CD4-positive, alpha-beta T cell treated with Interleukin-17A for 4 hours (primary cell): ENCODE measurements around the gene DIPK1B.

ENCODE experiments used
- DNase-seq: peaks from one replicate; pipeline ENCODE4 v3.0.0-alpha.2; 2020; ENCODE audit warnings: mixed read lengths

The DIPK1B gene

DNA sequence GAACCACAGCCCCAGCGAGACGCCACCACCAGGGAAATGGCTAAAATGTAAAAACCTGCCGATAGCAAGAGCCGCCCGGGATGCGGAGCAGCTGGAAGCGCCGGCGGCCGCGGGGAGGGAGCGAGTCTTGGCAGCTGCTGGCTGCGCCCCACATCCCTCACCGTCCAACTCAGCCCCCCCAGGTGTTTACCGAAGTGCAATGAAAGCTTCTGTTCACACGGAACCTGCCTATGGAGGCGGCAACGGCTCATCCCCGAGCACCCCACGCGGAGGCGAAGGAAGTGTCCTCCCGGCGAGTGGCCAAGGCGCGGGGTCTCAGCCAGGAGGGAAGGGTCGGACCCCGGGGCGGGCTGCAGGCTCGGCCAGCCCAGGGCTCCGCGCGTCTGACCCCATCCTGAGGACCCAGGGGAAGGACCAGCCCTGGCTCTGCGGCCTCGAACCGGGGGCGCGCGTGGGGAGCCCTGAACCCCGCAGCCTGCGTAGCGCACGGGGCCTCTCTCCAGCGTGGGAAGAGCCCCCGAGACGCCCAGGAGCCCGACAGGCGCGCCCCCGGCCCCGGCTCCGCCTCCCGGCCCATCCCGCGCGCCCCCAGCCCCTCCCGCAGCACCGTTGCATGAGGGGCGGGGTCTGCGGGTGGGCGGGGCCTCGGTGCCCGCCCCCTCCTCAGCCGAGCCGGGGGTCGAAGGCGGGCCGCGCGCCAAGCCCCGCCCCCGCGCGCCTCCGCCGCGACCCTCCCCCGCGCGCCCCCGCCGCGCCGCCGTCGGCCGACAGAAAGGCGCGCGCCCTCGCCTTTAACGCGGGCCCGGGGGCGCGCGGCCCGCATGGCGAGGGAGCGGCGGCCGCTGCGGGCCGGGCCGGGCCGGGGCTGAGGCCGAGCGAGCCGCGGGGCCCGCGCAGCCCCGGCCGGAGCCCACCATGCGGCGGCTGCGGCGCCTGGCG lies at the start of gene DIPK1B:
DIPK1B (plus strand) TSS at position 822 of the 939 bp plus-strand sequence; CDS start at position 916, 94 bp downstream.
- DNase-seq = peak; percentile 38

DNA sequence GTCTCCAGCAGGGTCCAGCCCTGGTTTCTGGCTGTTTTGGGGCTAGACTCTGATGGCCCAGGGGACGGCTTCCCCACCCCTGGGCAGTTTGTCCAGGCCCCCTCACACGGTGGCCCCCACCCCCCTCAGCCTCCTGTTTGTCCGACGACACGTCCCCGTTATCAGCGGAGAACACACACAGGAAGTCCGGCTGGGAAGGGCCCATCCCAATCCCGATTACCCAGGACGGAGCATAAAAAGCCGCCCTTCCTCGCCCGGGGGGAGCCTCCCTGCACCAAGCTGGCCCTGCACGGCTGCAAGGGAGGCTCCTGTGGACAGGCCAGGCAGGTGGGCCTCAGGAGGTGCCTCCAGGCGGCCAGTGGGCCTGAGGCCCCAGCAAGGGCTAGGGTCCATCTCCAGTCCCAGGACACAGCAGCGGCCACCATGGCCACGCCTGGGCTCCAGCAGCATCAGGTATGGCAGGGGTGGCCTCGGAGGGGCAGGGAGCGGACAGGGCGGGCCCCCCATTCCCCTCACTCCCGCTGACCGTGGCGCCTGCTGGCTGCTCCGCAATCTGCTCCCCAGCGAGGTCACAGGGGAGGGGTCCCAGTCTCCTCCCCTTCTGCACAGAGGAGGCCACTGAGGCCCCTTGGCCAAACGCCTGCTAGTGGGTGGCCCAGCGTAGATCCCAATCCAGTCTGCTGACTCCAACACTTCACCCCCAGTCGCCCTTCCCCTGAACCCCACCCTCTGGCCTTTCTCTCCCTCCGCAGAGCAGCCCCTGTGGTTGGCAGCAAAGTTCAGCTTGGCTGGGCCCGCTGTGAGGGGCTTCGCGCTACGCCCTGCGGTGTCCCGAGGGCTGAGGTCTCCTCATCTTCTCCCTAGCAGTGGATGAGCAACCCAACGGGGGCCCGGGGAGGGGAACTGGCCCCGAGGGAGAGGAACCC lies 49.5 kb upstream of the DIPK1B start, which contains the start of gene EGFL7:
EGFL7 (plus strand) TSS at position 261 of the 926 bp plus-strand sequence. CDS start 5,367 bp downstream, outside the sequence.
- no peak for DNase-seq

DNA sequence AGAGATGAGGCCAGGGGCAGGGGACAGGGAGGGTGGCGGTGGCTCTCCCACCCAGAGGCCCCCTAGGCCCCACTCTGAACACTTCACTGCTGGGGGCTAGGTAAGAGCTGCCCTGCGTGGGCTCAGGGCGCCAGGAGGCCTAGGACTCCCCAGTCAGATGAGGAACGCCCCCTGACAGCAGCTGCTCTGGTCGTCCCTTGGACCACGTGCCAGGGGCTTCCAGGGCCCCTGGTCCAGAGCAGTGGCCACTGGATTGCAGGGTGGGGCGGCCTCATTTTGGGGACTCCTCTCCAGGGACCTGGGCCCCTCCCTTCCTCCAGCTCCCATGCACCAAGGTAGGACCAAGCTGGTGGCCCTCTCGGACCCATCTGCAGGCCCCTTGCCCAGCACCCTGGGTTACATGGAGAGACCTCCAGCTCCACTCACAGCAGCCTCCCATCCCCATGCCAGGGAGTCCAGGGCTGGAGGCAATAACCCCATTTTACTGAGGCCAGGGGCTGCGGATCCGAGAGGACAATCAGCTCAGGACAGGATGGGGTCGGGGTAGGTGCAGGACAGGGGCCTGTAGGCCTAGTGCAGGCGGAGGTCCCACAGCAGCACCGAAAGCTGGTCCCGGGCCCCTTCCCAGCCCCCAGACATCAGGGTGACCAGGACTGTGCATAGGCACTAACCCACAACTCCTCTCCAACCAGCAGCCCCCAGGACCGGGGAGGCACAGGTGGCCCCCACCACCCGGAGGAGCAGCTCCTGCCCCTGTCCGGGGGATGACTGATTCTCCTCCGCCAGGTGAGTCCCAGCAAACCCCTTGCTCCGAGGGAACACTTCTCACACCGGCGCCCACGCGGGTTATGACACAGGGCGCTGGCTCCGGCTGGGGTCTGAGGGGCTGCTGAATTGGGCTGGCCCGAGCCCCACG lies 48.1 kb upstream of the DIPK1B start:
- no peak for DNase-seq

GRCh38 chr9:136665111-136665703 lies 47.2 kb upstream of the DIPK1B start:
- DNase-seq = peak; percentile 32

DNA sequence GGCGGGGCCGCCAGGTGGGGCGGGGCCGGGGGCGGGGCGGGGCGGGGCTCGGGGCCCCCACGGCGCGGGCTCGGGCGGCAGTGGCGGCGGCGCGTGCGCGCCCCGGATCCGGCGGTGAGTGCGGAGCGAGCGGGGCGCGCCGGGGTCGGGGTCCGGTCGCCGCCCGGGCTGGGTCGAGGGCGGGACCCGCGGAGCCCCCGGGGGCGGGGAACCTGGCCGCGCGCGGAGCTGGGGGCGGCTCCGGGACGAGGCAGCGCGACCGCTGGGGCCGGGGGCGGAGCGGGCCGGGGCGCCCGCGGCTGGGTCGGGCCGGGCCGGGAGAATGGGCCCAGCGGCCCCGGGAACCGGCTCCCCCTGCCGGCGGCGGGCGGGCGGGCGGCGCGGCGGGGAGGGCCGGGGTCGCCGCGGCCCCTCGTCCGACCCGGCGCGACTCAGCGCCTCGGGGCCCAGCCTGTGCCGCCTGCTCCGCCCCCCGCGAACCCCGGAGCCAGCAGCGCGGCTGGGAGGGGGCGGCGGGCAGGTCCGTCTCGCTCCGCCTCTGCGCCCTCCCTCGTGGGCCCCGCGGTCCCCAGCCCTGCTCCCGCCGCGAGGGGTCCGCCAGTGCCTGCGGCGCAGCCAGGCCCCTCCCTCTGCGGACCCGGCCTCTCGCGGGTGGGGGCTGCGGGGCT lies 46.5 kb upstream of the DIPK1B start:
- DNase-seq = peak; percentile 40

DNA sequence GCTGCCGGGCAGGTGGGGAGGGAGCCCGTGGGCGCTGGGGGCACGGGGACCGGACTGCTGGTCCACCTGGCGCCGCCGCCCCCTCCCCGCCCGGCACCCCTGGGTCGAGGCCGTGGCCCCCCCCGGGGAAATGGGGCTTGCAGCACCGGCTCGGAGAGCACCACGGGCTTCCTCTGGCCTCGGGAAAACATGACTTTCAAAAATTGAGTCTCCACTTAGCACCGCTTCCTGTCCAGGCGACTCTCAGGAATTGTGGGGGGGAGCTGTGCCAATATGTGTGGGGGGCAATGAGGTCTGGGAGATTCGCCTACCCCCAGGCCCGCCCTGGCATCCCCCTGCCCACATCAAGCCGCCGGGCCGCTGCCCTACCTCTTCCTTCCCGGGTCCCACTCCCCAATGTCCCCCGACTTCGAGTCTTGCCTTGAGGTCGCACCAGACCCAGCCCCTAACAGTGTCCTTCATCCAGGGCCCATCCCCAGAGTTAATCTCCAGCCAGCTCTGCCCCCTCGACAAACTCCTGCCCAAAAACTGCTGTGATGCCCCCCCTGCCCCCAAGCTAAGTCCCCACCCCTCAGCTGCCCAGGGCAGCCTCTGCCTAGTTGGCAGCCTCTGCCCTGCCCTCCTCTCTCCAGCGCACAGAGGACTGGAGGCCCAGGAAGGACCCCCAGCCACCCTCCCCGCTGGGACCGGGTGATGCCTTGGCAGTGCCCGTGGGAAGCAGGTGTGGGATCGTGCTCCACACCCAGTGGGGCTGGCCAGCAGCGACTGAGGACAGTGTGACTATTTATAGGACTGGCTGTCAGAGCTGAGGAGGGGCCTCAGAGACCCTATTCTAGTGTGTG lies 45.8 kb upstream of the DIPK1B start:
- DNase-seq = no peak

DNA sequence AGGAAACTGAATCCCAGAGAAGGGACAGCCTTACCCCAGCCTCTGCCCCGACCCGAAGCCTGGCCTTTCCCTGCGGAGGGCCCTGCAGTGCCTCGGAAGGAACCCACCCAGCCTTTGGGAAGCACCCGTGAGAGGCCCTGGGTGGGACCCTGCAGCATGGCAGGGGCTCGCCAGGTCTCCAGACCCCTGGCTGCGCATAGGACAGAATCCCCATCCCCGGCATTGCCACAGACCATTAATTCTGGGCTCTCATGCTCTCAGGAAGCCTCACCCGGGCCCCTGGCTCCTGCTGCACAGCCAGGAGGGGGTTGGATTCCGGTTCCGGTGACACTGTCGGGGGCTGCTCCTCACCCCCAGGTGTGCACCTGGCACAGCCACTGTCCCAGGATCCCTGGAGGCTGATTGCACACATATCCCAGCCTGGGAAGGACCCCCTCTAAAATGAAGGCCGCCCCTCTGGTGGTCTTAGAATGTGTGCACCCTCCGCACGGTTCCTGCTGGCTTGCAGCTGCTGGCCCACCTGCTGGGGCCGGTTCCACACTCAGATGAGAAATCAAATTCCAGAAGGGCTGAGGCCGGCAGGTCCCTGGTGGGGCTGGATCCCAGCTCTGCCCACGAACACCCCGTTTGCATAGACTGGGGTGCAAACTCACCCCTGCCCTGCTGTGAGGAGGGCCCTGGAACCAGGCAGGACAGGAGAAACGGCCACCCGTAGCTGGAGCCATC lies 45.0 kb upstream of the DIPK1B start:
- DNase-seq = no peak

GRCh38 chr9:136667940-136668760 lies 44.2 kb upstream of the DIPK1B start:
- DNase-seq = no peak

GRCh38 chr9:136668983-136669790 lies 43.2 kb upstream of the DIPK1B start:
- no peak for DNase-seq

- DNase-seq = no peak
Measured at GRCh38 chr9:136669791-136670464, 42.4 kb upstream of the DIPK1B start.

- no peak for DNase-seq
Measured at GRCh38 chr9:136670576-136671253, 41.7 kb upstream of the DIPK1B start.

- DNase-seq = no peak
Measured at GRCh38 chr9:136671254-136671614, 41.1 kb upstream of the DIPK1B start.

GRCh38 chr9:136671646-136672430 lies 40.5 kb upstream of the DIPK1B start:
- DNase-seq = peak; percentile 51

DNA sequence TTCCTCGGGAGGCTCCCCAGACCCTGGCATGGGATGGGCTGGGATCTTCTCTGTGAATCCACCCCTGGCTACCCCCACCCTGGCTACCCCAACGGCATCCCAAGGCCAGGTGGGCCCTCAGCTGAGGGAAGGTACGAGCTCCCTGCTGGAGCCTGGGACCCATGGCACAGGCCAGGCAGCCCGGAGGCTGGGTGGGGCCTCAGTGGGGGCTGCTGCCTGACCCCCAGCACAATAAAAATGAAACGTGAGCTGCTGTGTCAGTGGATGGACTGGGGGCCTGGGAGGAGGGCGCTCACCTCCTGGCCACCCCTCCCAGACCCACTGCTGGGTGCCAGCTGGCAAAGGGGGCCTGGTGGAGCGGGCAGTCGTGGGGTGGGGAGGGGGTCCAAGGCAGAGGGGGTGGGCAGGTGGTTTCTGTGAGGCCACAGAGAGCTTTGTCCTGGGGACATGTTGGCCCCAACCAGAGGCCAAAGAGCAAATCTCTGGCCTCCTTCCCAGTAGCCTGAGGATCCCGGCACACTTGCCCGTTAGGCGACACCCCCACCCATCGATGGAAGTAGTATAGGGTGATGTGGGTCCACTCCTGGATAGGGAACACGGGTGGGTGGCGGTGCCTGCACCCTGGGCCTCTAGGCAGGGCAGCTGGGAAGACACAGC lies 39.8 kb upstream of the DIPK1B start:
- DNase-seq = no peak
